ENCODE measurements around the gene PTPRN2. TPM values are rescaled to one million over a fixed set of nuclear protein-coding genes. Genes with fewer than 3 reads are reported as not detected.

The PTPRN2 gene
- polyA plus RNA-seq, 1 experiment = 0.02 TPM

DNA sequence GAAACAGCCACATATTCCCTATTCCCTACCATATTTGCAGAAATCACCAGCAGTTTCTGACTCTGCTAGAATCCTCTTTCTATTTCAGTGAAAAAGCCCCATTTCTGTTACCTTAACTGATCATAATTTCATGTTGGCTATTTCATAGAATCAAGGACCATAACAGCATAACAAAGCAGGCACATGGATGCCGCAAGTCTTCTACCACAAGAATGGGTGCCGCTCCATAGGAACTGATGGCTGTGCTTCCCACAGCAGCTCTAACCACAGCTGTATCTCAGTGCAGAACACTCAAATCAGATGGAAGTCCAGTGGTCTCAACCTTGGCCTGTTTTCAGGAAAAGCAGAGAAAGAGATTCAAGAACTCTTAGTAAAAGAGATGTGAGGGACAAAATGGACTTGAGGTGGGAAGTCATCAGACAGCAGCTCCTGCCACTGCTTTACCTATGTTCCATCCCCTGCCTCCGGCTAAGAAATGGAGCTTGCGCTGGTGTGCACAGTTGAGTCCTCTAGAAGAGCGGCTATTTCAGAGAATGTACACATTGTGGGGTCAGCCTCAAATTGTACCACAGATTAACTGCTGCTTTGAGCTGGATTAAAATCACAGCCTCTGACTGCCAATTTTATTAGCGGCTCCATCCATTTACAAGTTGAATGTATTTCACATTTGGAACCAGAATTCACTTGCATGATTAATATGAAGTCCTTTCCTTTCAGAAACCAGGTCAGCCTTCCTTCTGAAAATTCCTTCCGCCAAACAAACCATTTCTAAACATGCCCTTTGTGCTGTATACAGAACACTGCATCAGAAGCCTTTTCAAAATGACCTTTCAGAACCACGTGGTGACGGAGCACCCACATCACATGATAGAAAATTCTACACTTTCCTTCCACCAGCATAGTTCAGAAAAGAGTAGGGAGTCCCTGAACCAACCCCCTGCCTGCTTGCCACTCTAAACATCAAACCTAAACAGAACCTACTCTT is 7.7 kb downstream of the PTPRN2 start:
- DNase-seq (ENCODE audit: low read depth, low spot score) = no peak
- TF ChIP-seq, protein P1, sequence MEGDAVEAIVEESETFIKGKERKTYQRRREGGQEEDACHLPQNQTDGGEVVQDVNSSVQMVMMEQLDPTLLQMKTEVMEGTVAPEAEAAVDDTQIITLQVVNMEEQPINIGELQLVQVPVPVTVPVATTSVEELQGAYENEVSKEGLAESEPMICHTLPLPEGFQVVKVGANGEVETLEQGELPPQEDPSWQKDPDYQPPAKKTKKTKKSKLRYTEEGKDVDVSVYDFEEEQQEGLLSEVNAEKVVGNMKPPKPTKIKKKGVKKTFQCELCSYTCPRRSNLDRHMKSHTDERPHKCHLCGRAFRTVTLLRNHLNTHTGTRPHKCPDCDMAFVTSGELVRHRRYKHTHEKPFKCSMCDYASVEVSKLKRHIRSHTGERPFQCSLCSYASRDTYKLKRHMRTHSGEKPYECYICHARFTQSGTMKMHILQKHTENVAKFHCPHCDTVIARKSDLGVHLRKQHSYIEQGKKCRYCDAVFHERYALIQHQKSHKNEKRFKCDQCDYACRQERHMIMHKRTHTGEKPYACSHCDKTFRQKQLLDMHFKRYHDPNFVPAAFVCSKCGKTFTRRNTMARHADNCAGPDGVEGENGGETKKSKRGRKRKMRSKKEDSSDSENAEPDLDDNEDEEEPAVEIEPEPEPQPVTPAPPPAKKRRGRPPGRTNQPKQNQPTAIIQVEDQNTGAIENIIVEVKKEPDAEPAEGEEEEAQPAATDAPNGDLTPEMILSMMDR (IDR thresholded peaks at IDR 0.05; ENCODE audit: low read depth, low read length) = no peak
- H3K27ac ChIP-seq (ENCODE audit: low read depth, low read length) = no peak overlapping the region
- CTCF ChIA-PET = no interaction called here
- H3K4me3 ChIP-seq (ENCODE audit: low read depth, low read length) = no peak overlapping the region
- POLR2A ChIA-PET = no interaction called here
- H3K9me3 ChIP-seq (ENCODE audit: control insufficient read depth, insufficient read depth, low read length) = peaks cover 5% of the 10 kb centered on the region; the same call in 1 of the 2 replicates
- peaks cover 1% of the 10 kb centered on the region for H3K27me3 ChIP-seq (ENCODE audit: control insufficient read depth, insufficient read depth, low read length)

DNA sequence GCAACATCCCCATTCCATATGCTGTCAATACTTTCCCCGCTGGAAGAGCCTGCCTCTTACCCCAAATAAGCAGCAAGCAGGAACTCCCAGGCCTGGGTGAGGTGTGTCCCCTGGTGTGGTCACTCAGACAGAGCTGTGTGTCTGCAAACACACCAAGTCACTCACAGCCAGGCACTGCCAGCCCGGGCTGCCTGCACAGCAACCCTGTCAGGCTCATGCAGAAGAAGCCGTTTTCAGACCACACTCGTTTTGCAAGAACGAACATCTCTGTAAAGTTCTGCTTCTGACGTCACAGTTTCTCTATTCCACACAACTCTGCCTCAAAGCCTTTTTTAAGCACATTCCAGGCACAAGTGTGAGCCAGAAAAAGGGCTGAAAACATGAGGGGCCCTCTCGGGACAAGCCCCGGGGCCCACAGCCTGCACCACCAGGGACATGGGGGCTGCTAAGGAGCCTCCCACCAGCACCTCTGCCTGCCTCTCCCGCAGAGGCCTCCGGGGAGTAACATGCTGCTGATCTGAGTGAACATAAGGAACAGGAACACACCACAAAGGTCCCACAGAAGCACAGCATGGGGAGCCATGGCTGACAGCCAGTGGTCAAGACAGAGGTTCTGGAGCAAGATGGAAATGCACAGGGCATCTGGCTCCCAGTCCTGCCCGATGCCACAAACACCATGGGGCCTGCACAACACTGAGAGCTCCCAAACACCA is 11.4 kb downstream of the PTPRN2 start:
- no peak for DNase-seq (ENCODE audit: low read depth, low spot score)
- H3K9me3 ChIP-seq (ENCODE audit: control insufficient read depth, insufficient read depth, low read length) = peaks cover 5% of the 10 kb centered on the region; the same call in 1 of the 2 replicates
- ChIA-PET POLR2A (no interaction called here), CTCF (no interaction called here)
- no peak overlapping the region for H3K4me3 ChIP-seq (ENCODE audit: low read depth, low read length)
- TF ChIP-seq, protein P1 (IDR thresholded peaks at IDR 0.05; ENCODE audit: low read depth, low read length) = no peak
- H3K27ac ChIP-seq (ENCODE audit: low read depth, low read length) = no peak overlapping the region
- H3K27me3 ChIP-seq (ENCODE audit: control insufficient read depth, insufficient read depth, low read length) = no peaks in the 10 kb centered on the region

DNA sequence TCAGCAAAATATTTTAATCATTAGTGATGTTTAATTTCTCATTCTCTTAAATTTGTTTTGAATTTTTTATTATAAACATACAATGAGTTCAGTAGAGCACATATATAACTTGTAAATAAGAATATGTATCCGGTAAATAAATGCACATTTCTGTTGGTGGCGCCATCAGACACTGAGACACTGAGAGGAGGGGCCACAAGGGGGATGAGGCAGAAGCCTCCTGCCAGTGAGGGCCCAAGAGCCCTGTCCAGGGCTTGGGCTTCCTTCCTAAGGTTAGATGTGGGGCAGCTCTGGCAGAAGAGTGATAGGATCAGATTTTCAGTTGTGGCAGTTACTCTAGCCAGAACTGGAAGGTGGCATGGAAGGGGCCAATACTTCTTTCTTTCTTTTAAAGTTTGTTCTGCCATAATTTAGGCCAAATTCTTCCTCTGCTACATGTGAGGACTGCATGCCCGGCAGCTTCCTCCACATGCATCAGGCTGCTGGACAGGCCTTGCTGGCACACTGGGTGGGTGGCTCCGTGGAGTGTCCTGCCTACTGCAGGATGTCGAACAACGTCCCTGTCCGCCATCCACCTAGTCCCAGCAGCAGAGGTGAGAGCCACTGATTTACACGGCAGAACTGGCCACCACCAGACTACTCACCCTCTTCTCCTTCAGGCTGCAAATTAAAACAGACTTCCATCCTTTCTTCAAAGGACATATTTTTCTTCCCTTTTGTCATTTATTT is 13.2 kb downstream of the PTPRN2 start:
- peaks cover 9% of the 10 kb centered on the region; the same call in 1 of the 2 replicates for H3K9me3 ChIP-seq (ENCODE audit: control insufficient read depth, insufficient read depth, low read length)
- CTCF ChIA-PET = no interaction called here
- POLR2A ChIA-PET = no interaction called here
- no peak overlapping the region for H3K4me3 ChIP-seq (ENCODE audit: low read depth, low read length)
- no peak overlapping the region for H3K27ac ChIP-seq (ENCODE audit: low read depth, low read length)
- no peaks in the 10 kb centered on the region for H3K27me3 ChIP-seq (ENCODE audit: control insufficient read depth, insufficient read depth, low read length)
- TF ChIP-seq, protein P1 (IDR thresholded peaks at IDR 0.05; ENCODE audit: low read depth, low read length) = no peak
- no peak for DNase-seq (ENCODE audit: low read depth, low spot score)

DNA sequence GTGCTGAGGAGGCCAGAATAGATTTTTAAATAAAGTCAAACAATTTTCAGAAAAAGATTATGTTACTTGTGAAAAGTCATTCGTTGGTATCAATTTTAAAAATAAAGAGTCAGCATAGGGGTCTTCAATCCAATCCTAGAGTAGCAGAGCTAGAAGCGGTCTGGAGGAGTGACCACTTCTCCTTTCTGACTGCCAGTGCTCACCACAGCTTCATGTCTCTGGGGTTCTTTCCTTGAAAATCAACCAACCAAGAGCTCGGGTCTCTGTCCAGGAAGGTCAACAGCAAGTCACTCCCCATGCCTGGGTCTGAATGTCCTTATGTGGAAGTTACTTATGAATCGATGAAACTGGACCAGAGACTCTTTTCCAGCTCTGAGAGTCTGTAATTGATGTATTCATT is 14.3 kb downstream of the PTPRN2 start:
- ChIA-PET POLR2A (no interaction called here), CTCF (interaction anchor here (0.9 kb wide), 1 partner anchor 404 kb away, joined by 4 read pairs; no protein-coding TSS in a partner anchor)
- Histone ChIP-seq H3K27ac (ENCODE audit: low read depth, low read length) (no peak overlapping the region), H3K4me3 (ENCODE audit: low read depth, low read length) (no peak overlapping the region), H3K27me3 (ENCODE audit: control insufficient read depth, insufficient read depth, low read length) (no peaks in the 10 kb centered on the region), H3K9me3 (ENCODE audit: control insufficient read depth, insufficient read depth, low read length) (peaks cover 15% of the 10 kb centered on the region; the same call in 1 of the 2 replicates)
- TF ChIP-seq, protein P1 (IDR thresholded peaks at IDR 0.05; ENCODE audit: low read depth, low read length) = no peak
- no peak for DNase-seq (ENCODE audit: low read depth, low spot score)
